ENCODE data around the gene ZNF165. TPM values are rescaled to one million over a fixed set of nuclear protein-coding genes. Genes with fewer than 3 reads are reported as not detected.

The ZNF165 gene
- total and polyA plus RNA-seq, 2 of the 8 experiments (the other 6 are each of a cell fraction or from before 2014, with no cell fraction given), result 1.2 to 9.3 TPM

- FAIRE-seq, result no peak
- DNase-seq (ENCODE audit: low read depth in 1 of 2, low spot score in 2 of 2), result no peak
- H3K4me3 ChIP-seq (ENCODE audit: extremely low read depth in 1 of 4, insufficient read depth in 2 of 4, low read depth in 3 of 4, low read length in 4 of 4), result no peak overlapping the region
Measured at GRCh38 chr6:28134015-28134414, 53.6 kb downstream of the ZNF165 start.

More at GRCh38 chr6:28134015-28134414, 53.6 kb downstream of the ZNF165 start:
- no peak overlapping the region for H4K5ac ChIP-seq (ENCODE audit: insufficient read length, low read depth, low read length)
- TF ChIP-seq NRF1 (IDR thresholded peaks at IDR 0.05; ENCODE audit: low read depth, low read length) (no peak), SIX5 (IDR thresholded peaks at IDR 0.05; ENCODE audit: low read depth, low read length) (no peak), CTCF (IDR thresholded peaks at IDR 0.05; ENCODE audit: control extremely low read depth in 1 of 3, insufficient read depth in 1 of 3, low read depth in 1 of 3, low read length in 3 of 3) (peak in 2 of 3 experiments; percentile 23 to 52; a peak in 2 of 4 replicates), RAD21 (IDR thresholded peaks at IDR 0.05 in 1 of 2, conservative IDR thresholded peaks at IDR 0.05 in 1 of 2; ENCODE audit: low read depth in 2 of 2, low read length in 2 of 2) (peak; percentile 46 to 58)
- no peaks in the 10 kb centered on the region for H3K9me3 ChIP-seq (ENCODE audit: insufficient read depth in 2 of 2, low read depth in 1 of 2, low read length in 1 of 2)
- H3K4me1 ChIP-seq (replicated peaks in 1 of 4; ENCODE audit: control insufficient read depth in 3 of 4, insufficient read depth in 4 of 4, low read length in 3 of 4), result peaks cover 0 to 8% (median 2%) of the 10 kb centered on the region in 4 experiments; a peak in 3 of 7 replicates
- H2AFZ ChIP-seq (ENCODE audit: low read length), result no peak overlapping the region
- no peaks in the 10 kb centered on the region for H4K20me1 ChIP-seq (replicated peaks in 1 of 2; ENCODE audit: control insufficient read depth in 1 of 2, insufficient read depth in 2 of 2, low read length in 2 of 2)
- peaks cover 4% of the 10 kb centered on the region; the same call in 1 of the 2 replicates for H3K23me2 ChIP-seq (ENCODE audit: low read depth, low read length)
- no peak overlapping the region for H4K91ac ChIP-seq (replicated peaks; ENCODE audit: insufficient read length, low read length)
- H2AK5ac ChIP-seq (ENCODE audit: low read depth, low read length), result no peak overlapping the region
- no peak overlapping the region for H3K4ac ChIP-seq (replicated peaks; ENCODE audit: insufficient read length, low read depth, low read length)
- H3K27me3 ChIP-seq (replicated peaks in 1 of 4; ENCODE audit: control insufficient read depth in 3 of 4, extremely low read depth in 1 of 4, insufficient read depth in 3 of 4, low read length in 3 of 4), result no peaks in the 10 kb centered on the region
- H3K9ac ChIP-seq (replicated peaks in 1 of 4; ENCODE audit: extremely low read depth in 1 of 4, low read depth in 3 of 4, low read length in 3 of 4), result no peak overlapping the region
- no peak overlapping the region for H3K4me2 ChIP-seq (ENCODE audit: insufficient read depth in 1 of 2, low read depth in 2 of 2, low read length in 2 of 2)
- no peak overlapping the region for H3K23ac ChIP-seq (ENCODE audit: insufficient read length)
- POLR2A ChIA-PET (ENCODE audit: partially characterized antibody), result interaction anchor here (1.4 kb wide), 1 partner anchor 7 kb away, joined by 4 read pairs; the partner anchor contains the start of gene ZKSCAN8
- H2BK5ac ChIP-seq (ENCODE audit: low read depth, low read length), result no peak overlapping the region
- no peak overlapping the region for H4K8ac ChIP-seq (ENCODE audit: extremely low read depth, insufficient read depth, low read length)
- CTCF ChIA-PET (ENCODE audit: partially characterized antibody), result interaction anchor here (0.6 to 1.9 kb wide), 3 partner anchors 9 to 38 kb away, joined by 3 to 6 read pairs (median 3); partner anchors contain the start of gene ZKSCAN8
- WGBS, 2 experiments (ENCODE audit: extremely low coverage in 1 of 2, insufficient coverage in 1 of 2, insufficient read length in 1 of 2, insufficient replicate concordance in 2 of 2, low coverage in 1 of 2, low lambda C conversion rate in 2 of 2, missing lambda C conversion rate in 1 of 2), result 68% methylated on average over 3 of the region's 3 CpGs; no CpG with 5 or more reads in 1 of the 2 experiments
- no peak overlapping the region for H2BK20ac ChIP-seq (ENCODE audit: low read length)
- no peak overlapping the region for H3K14ac ChIP-seq (ENCODE audit: insufficient read length)
- H3K18ac ChIP-seq (ENCODE audit: extremely low read depth, low read length), result no peak overlapping the region
- H3K27ac ChIP-seq (ENCODE audit: low read depth, low read length), result no peak overlapping the region
- H3K56ac ChIP-seq (replicated peaks; ENCODE audit: insufficient read length, low read depth, low read length), result no peak overlapping the region
- no peak overlapping the region for H2BK120ac ChIP-seq (replicated peaks; ENCODE audit: low read depth, low read length)
- peaks cover 0 to 29% of the 10 kb centered on the region in 2 experiments; a peak in 2 of 4 replicates for H3K79me2 ChIP-seq (ENCODE audit: control insufficient read depth in 1 of 2, insufficient read depth in 2 of 2, low read length in 2 of 2)
- H2BK12ac ChIP-seq (ENCODE audit: low read depth, low read length), result no peak overlapping the region
- H3K79me1 ChIP-seq (ENCODE audit: low read depth, low read length), result no peaks in the 10 kb centered on the region; the same call in 1 of the 2 replicates
- peaks cover 0 to 14% (median 5%) of the 10 kb centered on the region in 4 experiments; a peak in 6 of 8 replicates for H3K36me3 ChIP-seq (ENCODE audit: control insufficient read depth in 2 of 4, insufficient read depth in 4 of 4, low read length in 3 of 4)
- H2BK15ac ChIP-seq (ENCODE audit: low read length), result no peak overlapping the region
